K562 (cell line): ENCODE data around the gene SUGT1. TPM values are rescaled to one million over a fixed set of nuclear protein-coding genes. Genes with fewer than 3 reads are reported as not detected.
A peak's percentile ranks its signal among the peaks of the same experiment; 100 is the strongest.

Experiments used
- ATAC-seq: fragments of 200-7000 bp; cut with Tn5 transposase; 3 replicates; pipeline ENCODE4 v1.9.1; 2020; ENCODE audit warnings: moderate library complexity
- BruUV-seq: library from RNA; stranded (reverse); fragments of 400-500 nt; replicated peaks from 2 replicates; lab custom pipeline; 2021; lab: Mats Ljungman, UMichigan
- CTCF ChIA-PET: fragments of 300-600 bp; formaldehyde crosslinking; extraction: SDS; loops from one replicate; lab custom pipeline; 2021; ENCODE audit warnings: low intra/inter-chr PET ratio; lab: Yijun Ruan, JAX
- POLR2A ChIA-PET: fragments of 300-600, 350-650 bp; sonication (Branson Sonifier 250); formaldehyde crosslinking; extraction: SDS; loops from one replicate; lab custom pipeline; 2021; ENCODE audit warnings: antibody characterized with exemption, inconsistent platforms; lab: Yijun Ruan, JAX
- DNase-seq, 4 experiments: peaks; one replicate each; pipeline versions ENCODE4 v3.0.0 to v3.0.0-alpha.2; 2011 to 2018; ENCODE audit warnings: low spot score in 3 of 4, mixed read lengths in 3 of 4; ENCODE audit errors: extremely low read depth in 1 of 4
- FAIRE-seq: peaks from 2 replicates; lab custom pipeline; 2011; peaks lifted over from hg19 to GRCh38; lab: Jason Lieb, UNC
- H2AFZ ChIP-seq: 2 replicates; pipeline ENCODE4 v1.6.0; 2011; ENCODE audit warnings: low read depth, low read length, control low read depth, inconsistent platforms
- H3K27ac ChIP-seq: fragments of 200-600 bp; 3 replicates; pipeline ENCODE4 v1.8.0; 2011; ENCODE audit warnings: low read depth, mild to moderate bottlenecking, control low read depth, inconsistent platforms, low read length, moderate library complexity, mixed read lengths; ENCODE audit errors: extremely low read depth
- H3K27me3 ChIP-seq, 2 experiments: fragments of 300-600 bp in 1 of 2; 2 replicates in 1 of 2; 3 replicates in 1 of 2; pipeline versions ENCODE4 v1.6.0 to v1.8.0; 2011; ENCODE audit warnings: inconsistent platforms in 2 of 2, low read length in 2 of 2, mild to moderate bottlenecking in 1 of 2, mixed read lengths in 1 of 2, moderate library complexity in 1 of 2; ENCODE audit not compliant: control insufficient read depth in 2 of 2, insufficient read depth in 2 of 2
- H3K36me3 ChIP-seq: fragments of 300-600 bp; 3 replicates; pipeline ENCODE4 v1.8.0; 2011; ENCODE audit warnings: mild to moderate bottlenecking, low read length, inconsistent platforms; ENCODE audit not compliant: control insufficient read depth, insufficient read depth
- H3K4me1 ChIP-seq, 2 experiments: fragments of 200-600 bp in 1 of 2; replicated peaks in 1 of 2; 2 replicates in 1 of 2; 3 replicates in 1 of 2; pipeline versions ENCODE4 v1.5.1 to v1.8.0; 2011; ENCODE audit warnings: inconsistent platforms in 2 of 2, low read length in 2 of 2, mild to moderate bottlenecking in 1 of 2, mixed read lengths in 1 of 2, moderate library complexity in 1 of 2; ENCODE audit not compliant: control insufficient read depth in 2 of 2, insufficient read depth in 2 of 2
- H3K4me2 ChIP-seq: 2 replicates; pipeline ENCODE4 v1.6.1; 2011; ENCODE audit warnings: low read length, control low read depth, inconsistent platforms, mixed read lengths; ENCODE audit not compliant: insufficient read depth
- H3K4me3 ChIP-seq: fragments of 200-600 bp; sonication (generic), shearing (Covaris generic); 2 replicates; pipeline ENCODE4 v1.5.1; 2016; ENCODE audit warnings: control low read depth, inconsistent platforms
- H3K79me2 ChIP-seq: fragments of 200-600 bp; 3 replicates; pipeline ENCODE4 v1.8.0; 2011; ENCODE audit warnings: low read length, inconsistent platforms; ENCODE audit not compliant: control insufficient read depth, insufficient read depth
- H3K9ac ChIP-seq, 2 experiments: 2 replicates each; pipeline versions ENCODE4 v1.6.0 to v1.6.1; 2011; ENCODE audit warnings: low read depth in 2 of 2, low read length in 2 of 2, control low read depth in 1 of 2, inconsistent platforms in 1 of 2, mild to moderate bottlenecking in 1 of 2, mixed read lengths in 1 of 2; ENCODE audit not compliant: insufficient read depth in 1 of 2
- H3K9me1 ChIP-seq: one replicate; pipeline ENCODE4 v1.6.0; 2011; ENCODE audit warnings: inconsistent platforms, mild to moderate bottlenecking, low read length, moderate library complexity; ENCODE audit not compliant: control insufficient read depth, insufficient read depth
- H3K9me3 ChIP-seq: replicated peaks from 2 replicates; pipeline ENCODE4 v1.5.1; 2011; ENCODE audit warnings: low read depth, low read length, inconsistent platforms; ENCODE audit not compliant: control insufficient read depth, insufficient read depth
- H4K20me1 ChIP-seq: replicated peaks from 2 replicates; pipeline ENCODE4 v1.6.1; 2011; ENCODE audit warnings: low read length, inconsistent platforms, mixed read lengths; ENCODE audit not compliant: control insufficient read depth, insufficient read depth
- FOXM1 ChIP-seq, 2 experiments: fragments of 450-650 bp in 1 of 2; sonication (generic) in 1 of 2; formaldehyde crosslinking in 1 of 2; IDR thresholded peaks; 2 replicates each; pipeline versions ENCODE4 v1.6.1 to v1.9.0; 2017 to 2022; ENCODE audit warnings: low read depth in 2 of 2, mild to moderate bottlenecking in 2 of 2, missing genetic modification reagents in 1 of 2, moderate library complexity in 1 of 2
- MBD2 ChIP-seq: sonication (generic); IDR thresholded peaks from 2 replicates; pipeline ENCODE4 v1.6.1; 2016; ENCODE audit warnings: low read depth, borderline replicate concordance
- NFE2 ChIP-seq: IDR thresholded peaks from 2 replicates; pipeline ENCODE4 v1.6.1; 2014; ENCODE audit warnings: antibody characterized with exemption, low read depth
- TRIM28 ChIP-seq: fragments of 450-650 bp; IDR thresholded peaks from 2 replicates; pipeline ENCODE4 v1.6.1; 2017
- ZNF707 ChIP-seq: fragments of 250-450 bp; sonication (Bioruptor Pico); conservative IDR thresholded peaks from 2 replicates; pipeline ENCODE4 v1.8.0; 2022; ENCODE audit warnings: inconsistent platforms, mild to moderate bottlenecking, moderate library complexity
- WGBS: fragments of 100-300 bp; shearing (Covaris generic); methylation state at CpG from one replicate; pipeline ENCODE4 v1.1.6; 2016; ENCODE audit warnings: low coverage, mixed read lengths; ENCODE audit not compliant: insufficient coverage; ENCODE audit errors: missing lambda C conversion rate; 5-methylcytosine and 5-hydroxymethylcytosine counted together
- in situ Hi-C: fragments of 300-500 bp; cut with MboI; formaldehyde crosslinking; loops from 4 replicates; pipeline ENCODE4 v1.15.0; 2018; ENCODE audit warnings: inconsistent platforms, mixed read lengths
- intact Hi-C: fragments of 100-400 bp; cut with micrococcal nuclease; formaldehyde crosslinking; loops from 2 replicates; pipeline ENCODE4 v1.14.2; 2022
- polyA plus RNA-seq, 8 experiments: library from polyadenylated mRNA; depleted of rRNA in 4 of 8; stranded (reverse) in 5 of 8; unstranded in 3 of 8; fragments of >200 nt; fragmentation: Nextera tagmentation in 2 of 8; fragmentation: Illumina TruSeq in 1 of 8; extraction: Ambion mirVana in 2 of 8; extraction: Trizol in 1 of 8; gene quantifications; 2 replicates each; pipeline versions ENCODE4 v1.2.1 to v1.2.3, GENCODE V29; 2011 to 2014; ENCODE audit warnings: inconsistent platforms in 1 of 8, missing spikeins in 1 of 8
- total RNA-seq, 7 experiments: library from RNA; depleted of rRNA in 6 of 7; stranded (reverse); fragments of >200 nt in 6 of 7; fragmentation: Illumina TruSeq in 2 of 7; extraction: Trizol in 2 of 7; gene quantifications; 2 replicates each; pipeline versions ENCODE4 v1.2.1 to v1.2.3, GENCODE V29; 2011 to 2021; ENCODE audit warnings: low replicate concordance in 1 of 7
- TF ChIP-seq, protein P1 (sequence below), 2 experiments: IDR thresholded peaks in 1 of 2; conservative IDR thresholded peaks in 1 of 2; 2 replicates each; pipeline ENCODE4 v1.6.1; 2016; ENCODE audit warnings: low read depth in 2 of 2, mild to moderate bottlenecking in 1 of 2, missing compliant biosample characterization in 1 of 2, missing genetic modification characterization in 1 of 2, moderate library complexity in 1 of 2

SUGT1 gene
- total and polyA plus RNA-seq, 9 of the 15 experiments (the other 6 are each of a cell fraction or from before 2014, with no cell fraction given), result 38.1 to 67.1 (median 53.8) TPM

DNA sequence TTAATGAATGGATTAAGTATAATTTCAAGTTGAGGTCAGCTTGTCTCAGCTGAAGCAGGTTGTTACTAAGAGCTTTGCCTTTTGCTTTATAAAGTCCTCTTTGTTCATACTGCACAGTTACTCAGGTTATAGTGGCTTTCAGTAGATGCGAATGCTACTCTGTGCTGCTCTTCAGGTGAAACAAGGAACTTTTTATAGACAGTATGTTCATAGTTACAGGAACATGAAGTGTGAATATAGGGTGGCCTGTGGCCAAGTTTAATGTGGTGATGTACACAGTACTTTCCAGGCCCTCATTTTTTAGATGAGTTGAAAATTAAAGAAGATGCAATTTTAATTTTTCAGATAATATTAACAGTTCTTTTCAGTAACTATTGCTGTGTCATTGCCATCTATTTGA is 20.8 kb downstream of the SUGT1 start:
- H3K4me3 ChIP-seq, result no peak overlapping the region
- DNase-seq (no peak), ATAC-seq (peak; percentile 49; the same call in 2 of the 3 replicates), FAIRE-seq (no peak)
- peaks cover 65% of the 10 kb centered on the region; the same call in 2 of the 3 replicates for H3K36me3 ChIP-seq
- no peaks in the 10 kb centered on the region for H3K27me3 ChIP-seq
- intact Hi-C loops, result no loop called here
- TF ChIP-seq NFE2, result 0 out of 2 replicates have a peak, but pooled peaks have one; percentile 5
- no peak for TF ChIP-seq TRIM28
- no peak for TF ChIP-seq ZNF707
- no peak for TF ChIP-seq MBD2
- TF ChIP-seq, protein P1, sequence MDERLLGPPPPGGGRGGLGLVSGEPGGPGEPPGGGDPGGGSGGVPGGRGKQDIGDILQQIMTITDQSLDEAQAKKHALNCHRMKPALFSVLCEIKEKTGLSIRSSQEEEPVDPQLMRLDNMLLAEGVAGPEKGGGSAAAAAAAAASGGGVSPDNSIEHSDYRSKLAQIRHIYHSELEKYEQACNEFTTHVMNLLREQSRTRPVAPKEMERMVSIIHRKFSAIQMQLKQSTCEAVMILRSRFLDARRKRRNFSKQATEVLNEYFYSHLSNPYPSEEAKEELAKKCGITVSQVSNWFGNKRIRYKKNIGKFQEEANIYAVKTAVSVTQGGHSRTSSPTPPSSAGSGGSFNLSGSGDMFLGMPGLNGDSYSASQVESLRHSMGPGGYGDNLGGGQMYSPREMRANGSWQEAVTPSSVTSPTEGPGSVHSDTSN (CRISPR knock-in tag; IDR thresholded peaks at IDR 0.05; ENCODE audit: low read depth), result no peak
- TF ChIP-seq, protein P1 (tag; conservative IDR thresholded peaks at IDR 0.05; ENCODE audit: low read depth), result peak; percentile 48
- no peak for TF ChIP-seq FOXM1 (IDR thresholded peaks at IDR 0.05; ENCODE audit: low read depth)
- TF ChIP-seq FOXM1 (CRISPR knock-in tag; IDR thresholded peaks at IDR 0.05; ENCODE audit: low read depth), result no peak
- in situ Hi-C loops, result no loop called here
- no CpG with 5 or more reads among the region's 1 CpG for WGBS
- H3K9ac ChIP-seq, result no peak overlapping the region
- no peaks in the 10 kb centered on the region for H4K20me1 ChIP-seq
- H3K79me2 ChIP-seq, result peaks cover 4% of the 10 kb centered on the region; the same call in 1 of the 3 replicates
- no peaks in the 10 kb centered on the region for H3K9me3 ChIP-seq
- BruUV-seq, result no TSS peak
- CTCF ChIA-PET, result interaction anchor here (0.6 kb wide), 1 partner anchor 680 kb away, joined by 4 read pairs; no protein-coding TSS in a partner anchor
- H3K4me1 ChIP-seq, result no peaks in the 10 kb centered on the region; a peak in 1 of 5 replicates
- H3K27ac ChIP-seq, result no peak overlapping the region
- no peak overlapping the region for H2AFZ ChIP-seq
- POLR2A ChIA-PET, result no interaction called here
- no peaks in the 10 kb centered on the region for H3K9me1 ChIP-seq
- no peak overlapping the region for H3K4me2 ChIP-seq
